Left lung (tissue), 10 donors: ENCODE data around the gene NR6A1. TPM values are rescaled to one million over a fixed set of nuclear protein-coding genes. Genes with fewer than 3 reads are reported as not detected.

ENCODE experiments used
- ATAC-seq: fragments of 200-7000 bp; cut with Tn5 transposase; one replicate; pipeline ENCODE4 v1.9.1; 2020; ENCODE audit warnings: moderate library complexity
- DNase-seq, 4 donors: peaks; one replicate each; pipeline ENCODE4 v3.0.0-alpha.2; 2013 to 2020
- H3K27ac ChIP-seq, 2 donors: fragments of 200-600 bp; sonication (generic) in 1 of 2; one replicate each; pipeline versions ENCODE4 v1.5.0 to v1.8.0; 2020 to 2021
- H3K27me3 ChIP-seq, 2 donors: fragments of 200-600 bp; sonication (generic) in 1 of 2; one replicate each; pipeline versions ENCODE4 v1.5.0 to v1.8.0; 2020 to 2021
- H3K36me3 ChIP-seq, 2 donors: fragments of 200-600 bp; sonication (generic) in 1 of 2; one replicate each; pipeline versions ENCODE4 v1.5.0 to v1.8.0; 2020 to 2021
- H3K4me1 ChIP-seq, 2 donors: fragments of 200-600 bp; one replicate each; pipeline ENCODE4 v1.8.0; 2021
- H3K4me3 ChIP-seq, 2 donors: fragments of 200-600 bp; sonication (generic) in 1 of 2; one replicate each; pipeline versions ENCODE4 v1.5.0 to v1.8.0; 2020 to 2021; ENCODE audit warnings: mild to moderate bottlenecking in 1 of 2
- H3K9me3 ChIP-seq, 2 donors: fragments of 200-600 bp; sonication (generic) in 1 of 2; one replicate each; pipeline versions ENCODE4 v1.5.0 to v1.8.0; 2020 to 2021
- intact Hi-C, 2 donors: fragments of 100-400 bp; cut with DNase I; formaldehyde crosslinking; loops; one replicate each; pipeline versions ENCODE4 v1.11.2 to v1.14.2; 2022
- polyA plus RNA-seq, 6 donors: library from polyadenylated mRNA; unstranded; fragments of 120-200 nt; gene quantifications; one replicate each; pipeline ENCODE4 v1.2.1, GENCODE V29; 2013; ENCODE audit not compliant: insufficient read length in 6 of 6
- total RNA-seq, 2 donors: library from RNA; stranded (reverse); fragmentation: NEBNext Ultra II Directional; extraction: Animal tissue kit (Norgen Biotek cat#: 25700); gene quantifications; one replicate each; pipeline ENCODE4 v1.2.1, GENCODE V29; 2021
- TF ChIP-seq, protein P1 (sequence below), 2 donors: fragments of 200-600 bp; sonication (generic) in 1 of 2; IDR thresholded peaks; one replicate each; pipeline versions ENCODE4 v1.5.0 to v1.8.0; 2021; ENCODE audit warnings: antibody characterized with exemption in 2 of 2
- donor health status: DM: no; HTN: yes; CAD: no.
- donor health status: DM: no; HTN: no; CAD: no.

The NR6A1 gene
- total and polyA plus RNA-seq, 8 donors, result 1.2 to 4.1 (median 1.7) TPM

DNA sequence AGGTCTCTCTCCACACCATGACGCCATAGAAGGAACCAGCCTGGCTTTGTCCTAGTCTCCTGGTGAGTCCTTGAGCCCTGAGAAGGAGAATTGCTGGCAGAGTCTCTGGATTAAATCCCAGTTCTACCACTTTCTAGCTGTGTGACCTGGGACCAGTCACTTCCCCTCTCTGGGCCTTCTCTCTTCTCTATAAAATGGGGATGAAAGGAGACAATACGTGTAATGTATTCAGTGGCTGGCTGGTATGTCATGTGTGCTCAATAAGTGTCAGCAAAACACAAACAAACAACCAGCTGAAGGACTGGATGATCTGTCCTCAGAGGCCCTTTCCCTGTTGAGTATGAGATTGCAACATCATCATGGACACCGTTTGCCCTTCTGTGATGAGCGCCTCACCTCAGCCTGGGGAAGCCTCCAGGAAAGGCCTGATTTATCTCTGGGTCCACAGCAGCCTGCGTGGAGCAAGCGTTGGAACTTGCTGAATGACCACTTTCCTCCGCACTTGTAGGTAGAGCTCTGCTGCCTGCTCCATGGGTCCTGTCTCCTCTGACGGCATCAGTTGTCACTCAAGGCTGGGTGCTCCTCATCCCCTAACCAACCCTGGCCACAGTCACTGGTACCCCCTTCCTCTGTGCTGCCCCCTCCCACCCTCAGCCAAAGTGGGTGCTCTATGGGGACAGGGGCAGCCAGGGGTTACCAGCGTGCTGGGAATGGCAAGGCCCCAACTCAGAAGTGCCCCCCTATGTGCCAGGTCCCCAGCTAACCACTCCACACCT lies 260.3 kb downstream of the NR6A1 start:
- intact Hi-C loops, result no loop called here

DNA sequence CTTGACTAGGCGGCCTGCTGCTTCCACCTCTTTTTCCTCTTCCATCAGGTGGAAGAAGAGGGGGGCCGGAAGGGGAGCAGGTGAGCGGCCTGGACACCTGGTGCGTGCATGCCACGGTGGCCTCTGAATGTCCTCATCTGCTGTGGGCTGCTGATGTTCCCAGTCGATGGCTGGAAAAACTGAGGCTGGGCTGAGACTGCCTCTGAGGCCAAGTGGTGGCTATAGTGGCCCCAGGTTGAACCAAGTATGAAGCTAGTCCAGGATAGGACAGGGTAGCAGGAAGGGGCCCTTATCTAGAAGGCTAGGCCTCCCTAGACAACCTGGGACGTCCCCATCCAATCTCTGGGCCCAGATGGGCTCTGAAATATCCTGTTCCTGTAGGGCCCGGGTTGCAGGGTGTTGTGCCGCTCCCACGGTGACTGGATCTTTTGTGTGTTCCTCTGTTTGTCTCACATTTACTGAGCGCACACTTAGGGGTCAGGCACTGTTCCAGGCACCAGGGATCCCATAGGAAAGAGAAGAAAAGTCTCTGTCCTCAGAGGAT lies 263.2 kb downstream of the NR6A1 start:
- H3K27me3 ChIP-seq, result peaks cover 26 to 50% of the 10 kb centered on the region in 2 donors
- DNase-seq, result no peak
- no peaks in the 10 kb centered on the region for H3K9me3 ChIP-seq
- no peaks in the 10 kb centered on the region for H3K36me3 ChIP-seq
- no peak overlapping the region for H3K27ac ChIP-seq
- TF ChIP-seq, protein P1, sequence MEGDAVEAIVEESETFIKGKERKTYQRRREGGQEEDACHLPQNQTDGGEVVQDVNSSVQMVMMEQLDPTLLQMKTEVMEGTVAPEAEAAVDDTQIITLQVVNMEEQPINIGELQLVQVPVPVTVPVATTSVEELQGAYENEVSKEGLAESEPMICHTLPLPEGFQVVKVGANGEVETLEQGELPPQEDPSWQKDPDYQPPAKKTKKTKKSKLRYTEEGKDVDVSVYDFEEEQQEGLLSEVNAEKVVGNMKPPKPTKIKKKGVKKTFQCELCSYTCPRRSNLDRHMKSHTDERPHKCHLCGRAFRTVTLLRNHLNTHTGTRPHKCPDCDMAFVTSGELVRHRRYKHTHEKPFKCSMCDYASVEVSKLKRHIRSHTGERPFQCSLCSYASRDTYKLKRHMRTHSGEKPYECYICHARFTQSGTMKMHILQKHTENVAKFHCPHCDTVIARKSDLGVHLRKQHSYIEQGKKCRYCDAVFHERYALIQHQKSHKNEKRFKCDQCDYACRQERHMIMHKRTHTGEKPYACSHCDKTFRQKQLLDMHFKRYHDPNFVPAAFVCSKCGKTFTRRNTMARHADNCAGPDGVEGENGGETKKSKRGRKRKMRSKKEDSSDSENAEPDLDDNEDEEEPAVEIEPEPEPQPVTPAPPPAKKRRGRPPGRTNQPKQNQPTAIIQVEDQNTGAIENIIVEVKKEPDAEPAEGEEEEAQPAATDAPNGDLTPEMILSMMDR (IDR thresholded peaks at IDR 0.05), result no peak
- no peak overlapping the region for H3K4me3 ChIP-seq
- peaks cover 4 to 15% of the 10 kb centered on the region in 2 donors for H3K4me1 ChIP-seq
- intact Hi-C loops, result no loop called here
- ATAC-seq, result no peak

More for the DNA sequence above, 260.3 kb downstream of the NR6A1 start:
- Histone ChIP-seq H3K4me3 (no peak overlapping the region), H3K36me3 (no peaks in the 10 kb centered on the region), H3K27me3 (peaks cover 0 to 23% of the 10 kb centered on the region in 2 donors), H3K9me3 (no peaks in the 10 kb centered on the region), H3K4me1 (peaks cover 0 to 7% of the 10 kb centered on the region in 2 donors), H3K27ac (no peak overlapping the region)
- ATAC-seq, result no peak
- no peak for DNase-seq
- TF ChIP-seq, protein P1 (IDR thresholded peaks at IDR 0.05), result no peak

DNA sequence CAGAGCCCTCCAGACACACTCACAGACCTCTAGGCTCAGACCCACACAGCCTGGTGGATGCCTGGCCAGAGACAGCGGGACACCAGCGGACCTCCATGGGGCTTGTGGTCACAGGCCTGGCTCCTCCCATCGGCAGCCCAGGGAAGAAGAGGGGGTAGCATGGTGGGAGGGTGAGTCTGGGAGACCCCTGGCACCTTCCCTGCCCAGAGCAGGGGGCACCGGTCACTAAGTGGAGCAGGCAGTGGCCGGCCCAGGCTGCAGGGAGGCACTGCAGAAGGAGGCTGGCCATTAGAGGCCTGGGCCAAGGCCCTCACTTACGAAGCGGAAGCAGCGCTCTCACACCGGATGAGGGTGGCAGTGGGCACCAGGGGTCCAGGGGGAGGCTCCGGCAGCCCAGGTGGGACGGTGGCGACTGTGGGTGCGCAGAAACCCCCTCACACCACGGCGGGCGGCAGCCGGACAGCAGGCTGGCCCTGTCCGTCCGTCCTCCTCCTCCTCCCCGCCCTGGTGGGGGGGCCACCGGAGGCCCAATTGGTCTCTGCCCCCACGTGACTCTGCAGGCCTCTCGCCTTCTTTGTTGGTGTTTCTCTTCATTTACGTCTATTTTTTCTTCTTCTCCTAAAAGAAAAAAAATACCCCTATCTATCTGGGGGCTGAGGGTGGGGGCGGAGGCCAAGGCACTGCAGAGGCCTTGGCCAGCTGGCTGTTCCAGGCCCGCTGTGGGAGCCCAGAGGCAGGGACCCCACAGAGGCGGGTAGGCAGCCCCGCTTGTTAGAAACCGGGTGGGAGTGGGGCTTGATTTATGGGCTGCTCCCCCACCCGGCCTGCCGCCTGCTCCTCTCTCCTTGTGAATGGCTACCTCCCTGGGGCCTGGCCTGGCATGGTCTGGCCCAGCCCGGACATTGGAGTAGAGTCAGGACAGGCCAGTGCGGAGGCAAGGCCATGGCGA lies 263.9 kb downstream of the NR6A1 start, which contains the start of gene NR5A1:
TSS of gene NR5A1 (minus strand) at position 469 of the 949 bp plus-strand sequence. CDS start 4,004 bp downstream, outside the sequence.
- Histone ChIP-seq H3K27ac (no peak within 1 kb of the TSS), H3K9me3 (no peaks in the 10 kb centered on the region), H3K36me3 (no peaks in the 10 kb centered on the region), H3K27me3 (peaks cover 33 to 50% of the 10 kb centered on the region in 2 donors), H3K4me3 (no peak within 1 kb of the TSS), H3K4me1 (peaks cover 4 to 15% of the 10 kb centered on the region in 2 donors)
- DNase-seq (peak in 1 of 4 donors; percentile 73), ATAC-seq (no peak)
- TF ChIP-seq, protein P1 (IDR thresholded peaks at IDR 0.05), result no peak
- intact Hi-C loops, result no loop called here

DNA sequence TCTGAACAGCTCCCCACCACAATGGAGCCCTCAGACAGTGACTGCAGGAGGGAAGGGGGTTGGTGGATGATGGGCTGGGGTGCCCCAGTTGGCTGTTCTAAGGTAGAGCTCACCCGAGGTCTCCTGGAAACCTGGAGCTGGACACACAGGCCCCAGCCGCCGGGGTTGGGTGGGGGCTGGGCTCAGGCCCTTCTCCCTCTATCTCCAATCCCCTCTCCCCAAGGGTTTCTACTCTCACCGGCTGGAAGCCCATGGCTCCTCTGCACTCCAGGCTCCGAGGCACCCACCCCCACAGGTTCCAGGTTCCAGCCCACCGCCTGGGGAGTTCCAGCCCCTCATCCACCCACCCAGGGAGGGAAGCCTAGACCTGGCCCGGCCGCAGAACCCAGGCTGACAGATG lies 264.7 kb downstream of the NR6A1 start:
- Histone ChIP-seq H3K9me3 (no peaks in the 10 kb centered on the region), H3K27me3 (peaks cover 41 to 50% of the 10 kb centered on the region in 2 donors), H3K4me3 (no peak overlapping the region), H3K27ac (no peak overlapping the region), H3K4me1 (peaks cover 4 to 8% of the 10 kb centered on the region in 2 donors), H3K36me3 (no peaks in the 10 kb centered on the region)
- ATAC-seq (no peak), DNase-seq (peak in 1 of 4 donors; percentile 59)
- TF ChIP-seq, protein P1 (IDR thresholded peaks at IDR 0.05), result no peak
- intact Hi-C loops, result no loop called here
